PC-3 (cell line): ENCODE measurements around the gene LATS2.

ENCODE experiments used
- EZH2 ChIP-seq: fragments of 300-600 bp; sonication (generic); IDR thresholded peaks from one replicate; pipeline ENCODE4 v1.6.1; 2017; ENCODE audit warnings: antibody characterized with exemption, mild to moderate bottlenecking, low read length; ENCODE audit not compliant: unreplicated experiment
- TF ChIP-seq, protein P1 (sequence below): fragments of 300-600 bp; sonication (generic); conservative IDR thresholded peaks from 2 replicates; pipeline ENCODE4 v1.5.1; 2017; ENCODE audit warnings: antibody characterized with exemption, low read depth, mild to moderate bottlenecking, low read length

DNA sequence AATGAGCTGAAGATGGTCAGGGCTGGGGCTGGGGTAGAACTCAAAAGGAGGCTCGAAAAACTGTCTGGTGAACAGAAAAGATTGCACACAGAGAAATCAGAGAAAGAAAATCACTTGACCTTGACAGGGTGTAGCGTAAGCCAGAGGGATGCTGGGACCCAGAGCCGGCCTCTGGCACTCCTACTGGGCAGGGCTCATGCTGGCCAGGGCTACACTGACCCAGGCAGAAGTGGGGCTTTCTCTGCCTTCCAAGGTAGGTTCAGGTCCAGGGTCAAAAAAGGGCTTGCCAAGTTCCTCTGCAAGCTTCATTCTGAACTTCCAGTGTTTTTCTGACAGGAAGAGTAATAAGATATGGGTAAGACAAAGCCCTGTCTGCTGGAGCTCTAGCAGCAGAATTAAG, 56.2 kb downstream of the LATS2 start:
- TF ChIP-seq, protein P1, sequence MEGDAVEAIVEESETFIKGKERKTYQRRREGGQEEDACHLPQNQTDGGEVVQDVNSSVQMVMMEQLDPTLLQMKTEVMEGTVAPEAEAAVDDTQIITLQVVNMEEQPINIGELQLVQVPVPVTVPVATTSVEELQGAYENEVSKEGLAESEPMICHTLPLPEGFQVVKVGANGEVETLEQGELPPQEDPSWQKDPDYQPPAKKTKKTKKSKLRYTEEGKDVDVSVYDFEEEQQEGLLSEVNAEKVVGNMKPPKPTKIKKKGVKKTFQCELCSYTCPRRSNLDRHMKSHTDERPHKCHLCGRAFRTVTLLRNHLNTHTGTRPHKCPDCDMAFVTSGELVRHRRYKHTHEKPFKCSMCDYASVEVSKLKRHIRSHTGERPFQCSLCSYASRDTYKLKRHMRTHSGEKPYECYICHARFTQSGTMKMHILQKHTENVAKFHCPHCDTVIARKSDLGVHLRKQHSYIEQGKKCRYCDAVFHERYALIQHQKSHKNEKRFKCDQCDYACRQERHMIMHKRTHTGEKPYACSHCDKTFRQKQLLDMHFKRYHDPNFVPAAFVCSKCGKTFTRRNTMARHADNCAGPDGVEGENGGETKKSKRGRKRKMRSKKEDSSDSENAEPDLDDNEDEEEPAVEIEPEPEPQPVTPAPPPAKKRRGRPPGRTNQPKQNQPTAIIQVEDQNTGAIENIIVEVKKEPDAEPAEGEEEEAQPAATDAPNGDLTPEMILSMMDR, result no peak
- TF ChIP-seq EZH2, result no peak
